GM12891 (cell line): ENCODE results near the gene DPM3. TPM values are rescaled to one million over a fixed set of nuclear protein-coding genes. Genes with fewer than 3 reads are reported as not detected.
"Not testable (repeated sequence)": the region's sequence is repeated elsewhere in the genome, so short reads cannot be mapped to it uniquely, and the experiment has no call there.

Source experiments
- DNase-seq: peaks from one replicate; pipeline ENCODE4 v3.0.0; 2011; ENCODE audit warnings: low spot score; ENCODE audit not compliant: insufficient read length
- FAIRE-seq: peaks from 2 replicates; lab custom pipeline; 2011; peaks lifted over from hg19 to GRCh38; lab: Jason Lieb, UNC
- PAX5 ChIP-seq: IDR thresholded peaks from 2 replicates; pipeline ENCODE4 v1.6.1; 2011; ENCODE audit warnings: low read length, moderate library complexity, mild to moderate bottlenecking; ENCODE audit not compliant: insufficient read depth, severe bottlenecking
- POLR2A ChIP-seq: IDR thresholded peaks from 2 replicates; pipeline ENCODE4 v1.6.1; 2011; ENCODE audit warnings: low read depth, low read length, control low read depth
- POLR2AphosphoS5 ChIP-seq: IDR thresholded peaks from 2 replicates; pipeline ENCODE4 v1.6.1; 2011; ENCODE audit warnings: low read depth, low read length, control low read depth
- POU2F2 ChIP-seq: IDR thresholded peaks from 2 replicates; pipeline ENCODE4 v1.6.1; 2011; ENCODE audit warnings: low read depth, mild to moderate bottlenecking, control low read depth, low read length, moderate library complexity
- SPI1 ChIP-seq: IDR thresholded peaks from 2 replicates; pipeline ENCODE4 v1.6.1; 2011; ENCODE audit warnings: low read depth, low read length, control low read depth
- TAF1 ChIP-seq: IDR thresholded peaks from 2 replicates; pipeline ENCODE4 v1.6.1; 2011; ENCODE audit warnings: low read depth, low read length, control low read depth
- polyA plus RNA-seq: library from polyadenylated mRNA; unstranded; fragments of >200 nt; gene quantifications from one replicate; pipeline ENCODE4 v1.2.1, GENCODE V29; 2012; ENCODE audit warnings: low read depth, missing spikeins, inconsistent platforms; ENCODE audit not compliant: missing spikeins

DPM3 gene
- polyA plus RNA-seq: 60.7 TPM

- FAIRE-seq (peak; percentile 93), DNase-seq (peak; percentile 87)
- TF ChIP-seq POLR2AphosphoS5 (peak; percentile 73; the same call in 1 of the 2 replicates), PAX5 (peak; percentile 72), TAF1 (0 out of 2 replicates have a peak, but pooled peaks have one; percentile 8), POLR2A (no peak; the same call in 1 of the 2 replicates), SPI1 (no peak), POU2F2 (peak; percentile 46; the same call in 1 of the 2 replicates)
Measured at GRCh38 chr1:155139895-155140629, at the start of gene DPM3. Gene DPM3, minus strand, starts transcription at chr1:155140531. Its CDS starts 291 bp downstream, at chr1:155140240.

- not testable (repeated sequence) for FAIRE-seq, DNase-seq
Measured at GRCh38 chr1:155189926-155190325, 49.6 kb upstream of the DPM3 start.

DNA sequence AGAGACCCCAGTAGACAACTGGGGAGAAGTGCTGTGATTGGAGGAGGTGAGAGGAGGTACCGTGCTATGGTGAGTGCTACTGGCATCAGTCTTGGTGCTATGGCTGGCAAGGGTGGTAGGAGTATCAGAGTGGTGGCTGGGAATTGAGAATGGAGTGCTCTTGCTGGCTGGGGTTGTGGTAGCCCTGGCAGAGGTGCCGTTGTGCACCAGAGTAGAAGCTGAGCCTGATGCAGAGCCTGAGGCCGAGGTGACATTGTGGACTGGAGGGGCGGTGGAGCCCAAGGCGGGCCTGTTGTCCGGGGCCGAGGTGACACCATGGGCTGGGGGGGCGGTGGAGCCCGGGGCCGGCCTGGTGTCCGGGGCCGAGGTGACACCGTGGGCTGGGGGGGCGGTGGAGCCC, 47.9 kb upstream of the DPM3 start:
- DNase-seq (no peak), FAIRE-seq (no peak)
- TF ChIP-seq TAF1: no peak
- TF ChIP-seq POLR2A: no peak
- TF ChIP-seq POLR2AphosphoS5: no peak
- TF ChIP-seq PAX5: no peak

DNA sequence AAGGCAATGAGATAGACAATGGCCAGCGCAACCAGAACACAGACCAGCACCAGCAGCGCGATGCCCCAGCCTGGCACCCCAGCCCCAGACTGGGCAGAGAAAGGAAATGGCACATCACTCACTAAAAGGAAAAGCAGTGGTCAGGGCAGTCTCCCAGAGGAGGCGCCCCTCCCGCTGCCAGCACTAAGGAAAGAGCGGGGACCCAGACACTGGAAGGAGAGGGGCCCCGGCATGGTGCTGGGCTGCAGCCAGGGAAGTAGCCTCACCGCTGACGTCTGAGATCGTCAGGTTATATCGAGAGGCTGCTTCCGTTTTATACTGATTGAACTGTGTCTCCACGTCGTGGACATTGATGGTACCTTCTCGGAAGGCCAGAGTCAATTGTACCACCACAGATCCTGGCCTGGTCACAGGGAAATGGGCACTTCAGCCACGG, 47.1 kb upstream of the DPM3 start:
- DNase-seq: no peak
- FAIRE-seq: no peak
- no peak for TF ChIP-seq SPI1
- no peak for TF ChIP-seq POLR2A
- no peak for TF ChIP-seq POU2F2
- no peak for TF ChIP-seq PAX5
- TF ChIP-seq POLR2AphosphoS5: no peak
- no peak for TF ChIP-seq TAF1

- TF ChIP-seq POU2F2 (no peak), POLR2A (no peak), TAF1 (no peak), PAX5 (no peak), POLR2AphosphoS5 (no peak), SPI1 (no peak)
- no peak for DNase-seq
- FAIRE-seq: no peak
Measured at GRCh38 chr1:155186794-155187455, 46.6 kb upstream of the DPM3 start.

DNA sequence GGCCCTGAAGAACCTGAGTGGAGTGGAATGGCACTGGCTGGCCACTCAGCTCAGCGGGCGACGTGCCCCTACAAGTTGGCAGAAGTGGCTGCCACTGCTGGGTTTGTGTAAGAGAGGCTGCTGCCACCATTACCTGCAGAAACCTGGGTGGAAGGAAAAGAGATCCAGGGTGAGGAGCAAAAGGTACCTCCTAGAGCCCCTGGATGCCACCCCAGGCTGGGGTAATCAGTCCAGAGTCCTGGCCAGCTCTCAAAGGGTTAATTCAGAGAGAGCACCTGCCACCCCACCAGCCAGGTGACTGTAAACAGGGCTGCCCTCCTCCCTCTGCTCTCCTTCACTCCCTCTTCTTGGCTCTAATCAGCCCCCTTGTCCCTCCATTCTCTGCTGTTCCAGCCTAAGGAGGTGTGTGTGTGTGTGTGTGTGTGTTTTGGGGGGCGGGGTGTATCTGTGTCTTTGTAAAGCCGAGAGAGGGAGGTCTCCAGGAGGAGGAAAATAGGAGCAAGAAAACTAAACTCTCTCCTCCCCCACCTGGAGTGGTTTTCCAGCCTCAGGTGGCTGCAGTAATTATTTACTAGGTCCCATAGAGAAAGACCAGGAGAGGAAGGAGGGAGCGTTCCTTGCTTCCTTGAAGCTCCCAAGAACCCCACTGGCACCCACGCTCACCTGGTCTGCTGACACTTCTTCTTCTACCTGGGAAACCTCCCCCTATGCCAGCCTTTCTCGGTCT, 45.9 kb upstream of the DPM3 start:
- TF ChIP-seq POLR2AphosphoS5 (no peak), POLR2A (no peak), SPI1 (no peak), PAX5 (no peak), TAF1 (no peak), POU2F2 (no peak)

GRCh38 chr1:155185783-155186066, 45.4 kb upstream of the DPM3 start:
- TF ChIP-seq PAX5 (no peak), POLR2AphosphoS5 (no peak), POLR2A (no peak), SPI1 (no peak), TAF1 (no peak), POU2F2 (no peak)
- DNase-seq: no peak
- no peak for FAIRE-seq

More for the DNA sequence above, 45.9 kb upstream of the DPM3 start:
- FAIRE-seq (no peak), DNase-seq (no peak)

DNA sequence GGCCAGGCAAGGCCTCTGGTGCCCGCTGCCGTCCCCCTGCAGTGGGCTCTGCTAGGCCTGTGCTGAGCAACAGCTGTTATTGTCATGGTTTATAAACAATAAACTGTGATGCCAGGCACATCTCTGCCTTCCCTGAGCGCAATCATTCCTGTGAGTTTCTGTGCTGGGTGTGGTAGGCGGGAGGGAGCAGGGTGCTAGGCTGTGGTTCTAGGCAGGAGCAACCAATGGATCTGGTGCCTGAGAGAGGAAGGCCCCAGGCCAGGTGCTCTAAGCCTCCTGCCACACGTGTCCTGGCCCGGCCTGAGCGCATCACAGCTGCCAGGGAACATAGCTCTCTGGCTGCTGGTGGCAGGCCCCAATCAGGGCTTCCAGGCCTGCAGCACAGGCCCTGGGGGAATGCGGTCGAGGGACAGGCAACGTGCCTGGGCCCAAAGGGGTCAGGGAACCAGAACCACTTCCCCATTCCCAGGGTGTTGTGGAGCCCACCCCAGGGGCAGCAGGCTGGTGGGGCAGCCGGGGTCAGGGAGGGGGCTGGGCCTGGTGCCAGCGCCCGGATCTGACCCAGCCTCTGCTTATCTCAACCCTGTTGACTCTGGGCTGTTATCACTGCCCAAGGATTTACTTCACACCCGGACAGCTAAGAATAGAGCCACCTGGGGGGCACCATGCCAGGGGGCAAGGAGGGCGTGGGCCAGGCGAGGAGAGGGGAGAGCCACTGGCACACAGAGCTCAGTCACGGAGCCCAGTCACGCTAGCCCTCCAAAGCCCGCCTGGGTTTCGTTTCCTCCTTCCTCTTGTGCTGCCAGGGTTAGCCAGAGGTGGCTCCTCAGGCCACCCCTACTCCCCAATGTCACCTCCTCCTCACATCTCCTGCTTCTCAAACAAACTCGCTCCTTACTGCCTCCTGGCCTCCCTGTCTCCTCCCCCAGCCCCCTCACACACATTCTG, 44.8 kb upstream of the DPM3 start:
- DNase-seq (peak; percentile 88), FAIRE-seq (peak; percentile 96)
- TF ChIP-seq POLR2AphosphoS5 (no peak), SPI1 (peak; percentile 82)

DNA sequence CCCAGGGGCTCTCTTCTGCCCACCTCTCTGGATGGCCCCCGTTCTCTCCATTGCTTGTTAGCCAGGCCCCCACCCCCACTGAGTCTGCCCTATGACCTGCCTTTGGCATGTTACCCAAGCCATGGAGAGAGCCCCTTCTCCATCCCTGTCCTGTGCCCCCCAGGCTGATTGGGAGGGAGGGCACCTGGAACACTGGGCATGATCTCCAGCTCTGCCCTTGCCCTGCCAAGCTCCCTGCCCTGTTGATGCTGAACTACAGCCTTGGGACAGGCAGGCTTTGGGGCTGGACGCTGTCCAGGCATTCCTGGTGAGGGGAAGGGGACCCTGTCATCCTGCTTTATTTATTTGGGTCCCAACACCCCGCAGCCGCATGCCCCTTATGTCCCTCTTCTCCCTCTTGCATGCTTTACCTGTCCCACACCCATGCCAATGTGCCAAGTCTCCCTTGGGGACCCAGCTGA, 44.0 kb upstream of the DPM3 start:
- FAIRE-seq: no peak
- TF ChIP-seq SPI1 (no peak), PAX5 (no peak), POLR2AphosphoS5 (no peak), POU2F2 (no peak), TAF1 (no peak), POLR2A (no peak)
- no peak for DNase-seq
